Fibroblast of lung (primary cell): ENCODE results near the gene LIPG. TPM values are rescaled to one million over a fixed set of nuclear protein-coding genes. Genes with fewer than 3 reads are reported as not detected.
"Not testable (repeated sequence)": the region's sequence is repeated elsewhere in the genome, so short reads cannot be mapped to it uniquely, and the experiment has no call there.

Experiments
- DNase-seq, 2 donors: peaks; one replicate each; pipeline versions ENCODE4 v3.0.0 to v3.0.0-alpha.2; 2010; ENCODE audit warnings: low read depth in 2 of 2
- H2AFZ ChIP-seq: 2 replicates; pipeline ENCODE4 v1.5.1; 2012; ENCODE audit warnings: low read length, control low read depth, inconsistent platforms
- H3K27ac ChIP-seq: 2 replicates; pipeline ENCODE4 v1.5.1; 2011; ENCODE audit warnings: low read length, control low read depth; ENCODE audit not compliant: insufficient read depth
- H3K27me3 ChIP-seq: 2 replicates; pipeline ENCODE4 v1.5.1; 2011; ENCODE audit warnings: mild to moderate bottlenecking, low read length; ENCODE audit not compliant: control insufficient read depth, insufficient read depth
- H3K36me3 ChIP-seq: 2 replicates; pipeline ENCODE4 v1.5.1; 2011; ENCODE audit warnings: low read length; ENCODE audit not compliant: control insufficient read depth, insufficient read depth
- H3K4me1 ChIP-seq: 2 replicates; pipeline ENCODE4 v1.5.1; 2011; ENCODE audit warnings: low read length; ENCODE audit not compliant: control insufficient read depth, insufficient read depth; ENCODE audit errors: extremely low read depth
- H3K4me2 ChIP-seq: 2 replicates; pipeline ENCODE4 v1.5.1; 2011; ENCODE audit warnings: low read length, control low read depth; ENCODE audit not compliant: insufficient read depth; ENCODE audit errors: extremely low read depth
- H3K4me3 ChIP-seq, 4 experiments: fragments of 200-600 bp in 1 of 4; sonication (generic) in 1 of 4; replicated peaks in 1 of 4; 2 replicates each; pipeline ENCODE4 v1.5.1; 2011 to 2016; ENCODE audit warnings: low read length in 4 of 4, low read depth in 3 of 4, mild to moderate bottlenecking in 3 of 4, control low read depth in 2 of 4, inconsistent platforms in 1 of 4, mixed read lengths in 1 of 4; ENCODE audit not compliant: insufficient read depth in 1 of 4; ENCODE audit errors: control extremely low read depth in 1 of 4
- H3K79me2 ChIP-seq: 2 replicates; pipeline ENCODE4 v1.5.1; 2012; ENCODE audit warnings: mild to moderate bottlenecking, low read length, inconsistent platforms; ENCODE audit not compliant: control insufficient read depth, insufficient read depth
- H3K9ac ChIP-seq: 2 replicates; pipeline ENCODE4 v1.5.1; 2011; ENCODE audit warnings: mild to moderate bottlenecking, low read length, control low read depth; ENCODE audit not compliant: insufficient read depth
- H3K9me3 ChIP-seq: 2 replicates; pipeline ENCODE4 v1.5.1; 2012; ENCODE audit warnings: low read depth, low read length; ENCODE audit not compliant: control insufficient read depth, insufficient read depth
- H4K20me1 ChIP-seq: 2 replicates; pipeline ENCODE4 v1.5.1; 2011; ENCODE audit warnings: low read length; ENCODE audit not compliant: control insufficient read depth, insufficient read depth; ENCODE audit errors: extremely low read depth
- EZH2 ChIP-seq: IDR thresholded peaks from 2 replicates; pipeline ENCODE4 v1.5.1; 2012; ENCODE audit warnings: low read length, control low read depth, mild to moderate bottlenecking; ENCODE audit errors: missing control alignments
- polyA plus RNA-seq, 2 donors: library from polyadenylated mRNA; depleted of rRNA in 1 of 2; stranded (reverse) in 1 of 2; unstranded in 1 of 2; fragments of >200 nt; gene quantifications; 2 replicates each; pipeline ENCODE4 v1.2.1, GENCODE V29; 2011 to 2012; ENCODE audit warnings: missing spikeins in 1 of 2
- total RNA-seq: library from RNA; depleted of rRNA; stranded (reverse); fragments of >200 nt; gene quantifications from 2 replicates; pipeline ENCODE4 v1.2.1, GENCODE V29; 2014
- TF ChIP-seq, protein P1 (sequence below), 2 donors: IDR thresholded peaks in 1 of 2; conservative IDR thresholded peaks in 1 of 2; 1 replicate in 1 of 2; 2 replicates in 1 of 2; pipeline ENCODE4 v1.5.1; 2011 to 2012; ENCODE audit warnings: low read length in 2 of 2, control low read depth in 1 of 2, inconsistent platforms in 1 of 2, low read depth in 1 of 2, mild to moderate bottlenecking in 1 of 2

The LIPG gene
- total and polyA plus RNA-seq, 2 donors (not counting 1 experiment from before 2014, with no cell fraction given), result 0.30 to 0.50 TPM

DNA sequence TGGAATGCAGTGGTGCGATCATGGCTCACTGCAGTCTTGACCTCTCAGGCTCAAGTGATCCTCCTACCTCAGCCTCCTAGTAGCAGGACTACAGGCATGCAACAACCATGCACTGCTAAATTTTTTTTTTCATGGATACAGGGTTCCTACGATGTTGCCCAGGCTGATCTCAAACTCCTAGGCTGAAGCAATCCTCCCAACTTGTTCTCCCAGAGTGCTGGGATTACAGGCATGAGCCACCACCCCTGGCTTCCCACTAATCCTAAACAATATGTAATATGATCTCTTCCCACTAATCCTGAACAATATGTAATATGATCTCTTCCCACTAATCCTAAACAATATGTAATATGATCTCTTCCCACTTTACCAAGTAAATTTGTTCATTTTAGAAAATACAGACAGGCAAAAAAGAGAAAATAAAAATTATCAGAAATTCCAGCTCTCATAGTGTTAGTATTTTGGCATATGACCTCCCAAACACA lies 41.2 kb upstream of the LIPG start:
- Histone ChIP-seq H2AFZ (no peak overlapping the region), H3K4me3 (no peak overlapping the region)

DNA sequence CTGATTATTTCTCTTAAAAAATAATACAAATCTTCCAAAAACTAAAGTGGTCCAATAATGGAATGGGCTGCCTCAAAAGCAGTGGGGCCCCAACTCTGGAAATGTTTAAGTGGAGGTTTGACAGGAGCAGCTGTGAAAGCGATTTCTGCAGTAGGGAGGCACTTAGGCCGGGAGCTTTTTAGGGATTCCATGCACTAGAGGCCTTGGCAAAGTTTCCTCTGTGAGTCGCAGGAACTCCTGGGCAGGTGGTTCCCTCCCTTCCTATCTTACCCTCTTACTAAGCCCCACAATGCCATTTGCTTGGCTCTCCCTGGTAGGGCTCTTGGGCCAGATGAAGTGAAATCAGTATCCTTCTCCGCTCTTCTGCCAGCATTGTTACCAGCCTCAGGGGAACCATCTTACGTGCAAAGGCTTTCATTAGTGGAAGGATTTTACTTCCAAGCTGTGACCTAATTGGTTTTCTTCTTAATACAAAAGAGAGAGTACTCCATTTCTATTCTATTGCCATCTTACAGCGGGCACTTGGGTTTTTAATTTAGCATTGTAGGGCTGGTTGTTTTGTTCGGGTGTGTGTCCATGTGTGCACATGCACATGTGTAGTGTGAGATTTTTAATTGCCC lies 40.5 kb upstream of the LIPG start:
- Histone ChIP-seq H4K20me1 (no peaks in the 10 kb centered on the region), H3K4me2 (no peak overlapping the region), H3K79me2 (no peaks in the 10 kb centered on the region), H3K9ac (no peak overlapping the region), H3K4me1 (no peaks in the 10 kb centered on the region), H3K9me3 (no peaks in the 10 kb centered on the region), H3K27ac (no peak overlapping the region), H3K4me3 (no peak overlapping the region), H3K36me3 (no peaks in the 10 kb centered on the region), H2AFZ (no peak overlapping the region), H3K27me3 (no peaks in the 10 kb centered on the region)
- TF ChIP-seq, protein P1, sequence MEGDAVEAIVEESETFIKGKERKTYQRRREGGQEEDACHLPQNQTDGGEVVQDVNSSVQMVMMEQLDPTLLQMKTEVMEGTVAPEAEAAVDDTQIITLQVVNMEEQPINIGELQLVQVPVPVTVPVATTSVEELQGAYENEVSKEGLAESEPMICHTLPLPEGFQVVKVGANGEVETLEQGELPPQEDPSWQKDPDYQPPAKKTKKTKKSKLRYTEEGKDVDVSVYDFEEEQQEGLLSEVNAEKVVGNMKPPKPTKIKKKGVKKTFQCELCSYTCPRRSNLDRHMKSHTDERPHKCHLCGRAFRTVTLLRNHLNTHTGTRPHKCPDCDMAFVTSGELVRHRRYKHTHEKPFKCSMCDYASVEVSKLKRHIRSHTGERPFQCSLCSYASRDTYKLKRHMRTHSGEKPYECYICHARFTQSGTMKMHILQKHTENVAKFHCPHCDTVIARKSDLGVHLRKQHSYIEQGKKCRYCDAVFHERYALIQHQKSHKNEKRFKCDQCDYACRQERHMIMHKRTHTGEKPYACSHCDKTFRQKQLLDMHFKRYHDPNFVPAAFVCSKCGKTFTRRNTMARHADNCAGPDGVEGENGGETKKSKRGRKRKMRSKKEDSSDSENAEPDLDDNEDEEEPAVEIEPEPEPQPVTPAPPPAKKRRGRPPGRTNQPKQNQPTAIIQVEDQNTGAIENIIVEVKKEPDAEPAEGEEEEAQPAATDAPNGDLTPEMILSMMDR (conservative IDR thresholded peaks at IDR 0.05 in 1 of 2, IDR thresholded peaks at IDR 0.05 in 1 of 2; ENCODE audit: low read depth in 1 of 2, low read length in 2 of 2), result no peak
- TF ChIP-seq EZH2, result no peak
- no peak for DNase-seq

More for the DNA sequence above, 41.2 kb upstream of the LIPG start:
- no peak overlapping the region for H3K27ac ChIP-seq
- no peaks in the 10 kb centered on the region for H3K4me1 ChIP-seq
- no peak for TF ChIP-seq EZH2
- TF ChIP-seq, protein P1 (conservative IDR thresholded peaks at IDR 0.05 in 1 of 2, IDR thresholded peaks at IDR 0.05 in 1 of 2; ENCODE audit: low read depth in 1 of 2, low read length in 2 of 2), result no peak
- no peaks in the 10 kb centered on the region for H3K9me3 ChIP-seq
- no peak overlapping the region for H3K4me2 ChIP-seq
- no peaks in the 10 kb centered on the region for H3K27me3 ChIP-seq
- no peaks in the 10 kb centered on the region for H3K36me3 ChIP-seq
- no peaks in the 10 kb centered on the region for H4K20me1 ChIP-seq
- H3K79me2 ChIP-seq, result no peaks in the 10 kb centered on the region
- H3K9ac ChIP-seq, result no peak overlapping the region
- DNase-seq, result peak; percentile 32 to 41

DNA sequence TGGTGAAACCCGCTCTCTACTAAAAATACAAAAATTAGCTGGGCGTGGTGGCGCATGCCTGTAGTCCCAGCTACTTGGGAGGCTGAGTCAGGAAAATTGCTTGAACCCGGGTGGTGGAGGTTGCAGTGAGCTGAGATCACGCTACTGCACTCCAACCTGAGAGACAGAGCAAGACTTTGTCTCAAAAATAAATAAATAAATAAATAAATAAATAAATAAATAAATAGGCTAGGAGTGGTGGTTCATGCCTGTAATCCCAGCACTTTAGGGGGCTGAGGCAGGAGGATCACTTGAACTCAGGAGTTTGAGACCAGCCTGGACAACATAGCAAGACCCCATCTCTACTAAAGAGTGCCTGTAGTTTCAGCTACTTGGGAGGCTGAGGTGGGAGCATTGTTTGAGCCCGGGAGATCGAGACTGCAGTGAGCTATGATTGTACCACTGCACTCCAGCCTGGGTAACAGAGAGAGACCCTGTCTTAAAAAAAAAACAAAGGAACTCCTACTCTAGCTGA lies 38.2 kb upstream of the LIPG start:
- not testable (repeated sequence) for H3K9ac ChIP-seq, H3K27ac ChIP-seq, H3K4me1 ChIP-seq, H3K27me3 ChIP-seq, H3K9me3 ChIP-seq, H3K4me2 ChIP-seq, H3K4me3 ChIP-seq, H3K79me2 ChIP-seq, DNase-seq, H3K36me3 ChIP-seq, H4K20me1 ChIP-seq, H2AFZ ChIP-seq
